Activated T-helper 9 cell treated with anti-CD3 and anti-CD28 coated beads, Interleukin-2, amount 50 U/mL, for 16 hours (primary cell): ENCODE measurements around the gene NHLRC2.

Source experiments
- DNase-seq: peaks from one replicate; pipeline ENCODE4 v3.0.0-alpha.2; 2020; ENCODE audit warnings: low read depth

Gene NHLRC2

GRCh38 chr10:113865901-113866300 is 11.4 kb downstream of the NHLRC2 start:
- no peak for DNase-seq

GRCh38 chr10:113866551-113867394 is 12.3 kb downstream of the NHLRC2 start:
- DNase-seq: no peak

- DNase-seq: no peak
Observed at GRCh38 chr10:113867904-113868303, 13.4 kb downstream of the NHLRC2 start.

GRCh38 chr10:113869789-113870188 is 15.3 kb downstream of the NHLRC2 start:
- no peak for DNase-seq

- DNase-seq: no peak
Observed at GRCh38 chr10:113872139-113873030, 17.9 kb downstream of the NHLRC2 start.

GRCh38 chr10:113875212-113875611 is 20.8 kb downstream of the NHLRC2 start:
- no peak for DNase-seq

GRCh38 chr10:113876461-113876860 is 22.0 kb downstream of the NHLRC2 start:
- no peak for DNase-seq

- no peak for DNase-seq
Observed at GRCh38 chr10:113879691-113880090, 25.2 kb downstream of the NHLRC2 start.

GRCh38 chr10:113880236-113880635 is 25.8 kb downstream of the NHLRC2 start:
- DNase-seq: no peak

GRCh38 chr10:113882240-113882639 is 27.8 kb downstream of the NHLRC2 start:
- DNase-seq: no peak

- DNase-seq: no peak
Observed at GRCh38 chr10:113889911-113890310, 35.5 kb downstream of the NHLRC2 start.

GRCh38 chr10:113890769-113891168 is 36.3 kb downstream of the NHLRC2 start:
- no peak for DNase-seq

- DNase-seq: no peak
Observed at GRCh38 chr10:113891476-113891875, 37.0 kb downstream of the NHLRC2 start.

- DNase-seq: no peak
Observed at GRCh38 chr10:113893570-113893969, 39.1 kb downstream of the NHLRC2 start.

GRCh38 chr10:113894581-113894980 is 40.1 kb downstream of the NHLRC2 start:
- DNase-seq: no peak

GRCh38 chr10:113895018-113895417 is 40.6 kb downstream of the NHLRC2 start:
- no peak for DNase-seq

GRCh38 chr10:113897693-113898618 is 43.5 kb downstream of the NHLRC2 start:
- no peak for DNase-seq

- no peak for DNase-seq
Observed at GRCh38 chr10:113899952-113900598, 45.6 kb downstream of the NHLRC2 start.

GRCh38 chr10:113905756-113906155 is 51.3 kb downstream of the NHLRC2 start:
- no peak for DNase-seq

- no peak for DNase-seq
Observed at GRCh38 chr10:113907166-113907565, 52.7 kb downstream of the NHLRC2 start.

GRCh38 chr10:113908236-113908635 is 53.8 kb downstream of the NHLRC2 start:
- no peak for DNase-seq
